CD4-positive, alpha-beta T cell treated with Interleukin-21 for 1 hour (primary cell): ENCODE measurements around the gene HOXA11.

Experiments used
- DNase-seq: peaks from one replicate; pipeline ENCODE4 v3.0.0-alpha.2; 2020

The HOXA11 gene

DNA sequence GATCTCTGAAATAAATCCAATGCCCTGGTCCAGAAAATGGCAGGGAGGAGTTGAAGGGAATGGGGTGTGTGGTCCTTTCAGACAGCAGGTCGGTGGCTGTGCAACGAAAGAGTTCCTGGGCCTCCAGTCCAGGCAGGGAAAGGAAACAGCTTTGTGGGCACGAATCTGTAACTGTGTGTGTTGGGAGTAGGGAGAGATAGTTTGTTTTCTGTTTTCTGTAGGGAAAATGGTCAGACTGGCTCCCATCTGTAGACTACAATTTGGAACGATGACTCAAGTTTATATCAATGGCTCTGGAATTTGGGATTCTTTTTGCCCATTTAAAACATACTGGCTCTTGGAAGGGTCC lies 17.1 kb downstream of the HOXA11 start:
- no peak for DNase-seq

- no peak for DNase-seq
Measured at GRCh38 chr7:27166531-27167505, 18.2 kb downstream of the HOXA11 start.

DNA sequence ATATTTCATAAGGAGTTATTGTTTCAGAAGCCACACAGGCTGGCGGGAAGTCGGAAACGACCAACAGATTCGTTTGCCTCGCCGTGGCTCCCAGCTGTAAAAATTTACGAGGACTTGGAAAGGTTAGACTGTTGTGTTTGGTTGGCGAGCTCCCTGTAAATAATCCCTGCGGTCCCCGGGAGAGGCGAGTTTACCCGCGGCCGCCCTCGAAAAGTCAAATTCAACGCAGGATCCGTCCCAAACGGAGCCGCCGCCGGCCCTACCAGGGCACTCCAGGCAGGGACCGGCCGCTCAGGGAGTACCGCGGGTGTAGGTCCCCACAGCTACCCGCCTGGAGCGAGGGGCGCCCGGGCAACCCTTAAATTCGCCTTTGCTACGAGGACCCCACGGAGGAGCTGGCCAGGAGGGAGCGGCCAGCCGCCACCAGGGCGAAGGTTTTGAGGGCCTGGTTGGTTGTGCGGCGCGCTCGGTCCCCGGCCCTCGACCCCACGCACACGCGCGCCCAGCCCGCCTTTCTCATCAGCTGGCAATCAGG lies 19.0 kb downstream of the HOXA11 start:
- no peak for DNase-seq

DNA sequence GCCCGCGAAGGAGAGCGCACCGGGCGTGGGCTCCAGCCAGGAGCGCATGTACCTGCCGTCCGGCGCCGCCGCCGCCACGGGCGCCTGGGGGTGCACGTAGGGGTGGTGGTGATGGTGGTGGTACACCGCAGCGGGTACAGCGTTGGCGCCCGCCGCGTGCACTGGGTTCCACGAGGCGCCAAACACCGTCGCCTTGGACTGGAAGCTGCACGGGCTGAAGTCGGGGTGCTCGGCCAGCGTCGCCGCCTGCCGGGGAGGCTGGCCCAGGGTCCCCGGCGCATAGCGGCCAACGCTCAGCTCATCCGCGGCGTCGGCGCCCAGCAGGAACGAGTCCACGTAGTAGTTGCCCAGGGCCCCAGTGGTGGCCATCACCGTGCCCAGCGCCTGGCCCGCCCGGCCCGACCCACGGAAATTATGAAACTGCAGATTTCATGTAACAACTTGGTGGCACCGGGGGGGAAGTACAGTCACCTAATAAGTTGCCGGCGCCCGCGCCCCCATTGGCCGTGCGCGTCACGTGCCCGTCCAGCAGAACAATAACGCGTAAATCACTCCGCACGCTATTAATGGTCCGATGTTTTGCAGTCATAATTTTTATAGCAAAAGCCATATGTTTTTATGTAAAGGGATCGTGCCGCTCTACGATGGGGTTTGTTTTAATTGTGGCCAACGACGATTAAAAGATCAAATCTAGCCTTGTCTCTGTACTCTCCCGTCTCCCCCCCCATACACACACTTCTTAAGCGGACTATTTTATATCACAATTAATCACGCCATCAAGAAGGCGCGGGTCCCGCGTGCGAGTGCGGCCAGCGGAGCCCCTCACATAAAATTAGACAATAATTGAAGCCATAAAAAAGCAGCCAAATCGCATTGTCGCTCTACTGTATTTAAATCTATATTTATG lies 19.7 kb downstream of the HOXA11 start, which contains the start of gene HOXA9:
TSS of gene HOXA9 (minus strand) at position 449 of the 907 bp plus-strand sequence. CDS start at position 369, 80 bp downstream.
- peak; percentile 36 for DNase-seq

DNA sequence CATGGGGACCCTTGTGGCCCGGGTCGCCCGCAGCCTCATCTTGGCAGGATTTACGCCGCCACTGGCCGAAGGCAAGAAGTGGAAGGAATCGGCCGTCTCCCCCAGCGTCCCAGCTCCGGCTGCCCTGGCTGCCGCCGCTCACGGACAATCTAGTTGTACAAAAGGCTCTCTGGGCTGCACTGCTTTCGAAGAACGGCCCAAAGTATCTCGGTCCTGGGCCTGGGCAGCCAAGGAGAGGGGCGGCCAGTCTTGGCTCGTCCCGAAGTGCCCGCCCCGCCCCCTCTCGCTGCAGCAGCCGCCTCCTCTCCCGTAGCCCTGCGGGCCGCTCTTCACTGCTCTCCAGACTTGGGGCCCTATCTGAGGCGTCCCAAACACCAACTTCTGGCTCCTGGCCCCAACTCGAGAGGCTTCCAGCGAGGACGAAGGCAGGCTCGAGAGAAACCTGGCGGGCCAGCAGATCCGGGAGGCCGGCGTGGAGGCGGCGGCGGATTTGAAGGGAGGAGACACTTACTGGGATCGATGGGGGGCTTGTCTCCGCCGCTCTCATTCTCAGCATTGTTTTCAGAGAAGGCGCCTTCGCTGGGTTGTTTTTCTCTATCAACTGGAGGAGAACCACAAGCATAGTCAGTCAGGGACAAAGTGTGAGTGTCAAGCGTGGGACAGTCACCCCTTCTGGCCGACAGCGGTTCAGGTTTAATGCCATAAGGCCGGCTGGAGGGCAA lies 20.5 kb downstream of the HOXA11 start:
- DNase-seq, result no peak

GRCh38 chr7:27164045-27164366 lies 21.0 kb downstream of the HOXA11 start:
- no peak for DNase-seq

DNA sequence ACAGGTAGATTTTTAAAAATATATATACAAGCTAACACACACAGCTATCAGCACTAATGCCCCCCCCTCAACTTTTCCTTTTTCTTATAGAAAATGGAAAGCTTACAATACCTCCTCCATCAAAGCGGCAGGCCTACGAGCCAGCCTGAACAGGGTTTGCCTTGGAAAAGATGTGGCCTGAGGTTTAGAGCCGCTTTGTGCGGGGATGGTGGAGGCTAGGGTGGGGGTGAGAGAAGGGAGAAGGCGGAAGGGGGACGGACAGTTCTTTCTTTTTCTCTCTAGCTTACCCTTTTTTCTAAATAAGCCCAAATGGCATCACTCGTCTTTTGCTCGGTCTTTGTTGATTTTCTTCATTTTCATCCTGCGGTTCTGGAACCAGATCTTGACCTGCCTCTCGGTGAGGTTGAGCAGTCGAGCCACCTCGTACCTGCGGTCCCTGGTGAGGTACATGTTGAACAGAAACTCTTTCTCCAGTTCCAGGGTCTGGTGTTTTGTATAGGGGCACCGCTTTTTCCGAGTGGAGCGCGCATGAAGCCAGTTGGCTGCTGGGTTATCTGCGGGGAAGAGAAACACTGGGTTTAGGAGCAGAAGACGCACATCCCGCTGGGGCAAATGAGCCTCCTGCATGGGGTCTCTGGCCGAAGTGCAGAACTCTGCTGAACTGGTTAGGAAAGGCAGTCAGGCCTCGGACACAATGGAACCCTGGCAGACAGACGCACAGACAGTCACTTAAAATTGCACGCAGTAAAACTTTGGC lies 21.6 kb downstream of the HOXA11 start:
- no peak for DNase-seq

- no peak for DNase-seq
Measured at GRCh38 chr7:27162561-27163287, 22.3 kb downstream of the HOXA11 start.

DNA sequence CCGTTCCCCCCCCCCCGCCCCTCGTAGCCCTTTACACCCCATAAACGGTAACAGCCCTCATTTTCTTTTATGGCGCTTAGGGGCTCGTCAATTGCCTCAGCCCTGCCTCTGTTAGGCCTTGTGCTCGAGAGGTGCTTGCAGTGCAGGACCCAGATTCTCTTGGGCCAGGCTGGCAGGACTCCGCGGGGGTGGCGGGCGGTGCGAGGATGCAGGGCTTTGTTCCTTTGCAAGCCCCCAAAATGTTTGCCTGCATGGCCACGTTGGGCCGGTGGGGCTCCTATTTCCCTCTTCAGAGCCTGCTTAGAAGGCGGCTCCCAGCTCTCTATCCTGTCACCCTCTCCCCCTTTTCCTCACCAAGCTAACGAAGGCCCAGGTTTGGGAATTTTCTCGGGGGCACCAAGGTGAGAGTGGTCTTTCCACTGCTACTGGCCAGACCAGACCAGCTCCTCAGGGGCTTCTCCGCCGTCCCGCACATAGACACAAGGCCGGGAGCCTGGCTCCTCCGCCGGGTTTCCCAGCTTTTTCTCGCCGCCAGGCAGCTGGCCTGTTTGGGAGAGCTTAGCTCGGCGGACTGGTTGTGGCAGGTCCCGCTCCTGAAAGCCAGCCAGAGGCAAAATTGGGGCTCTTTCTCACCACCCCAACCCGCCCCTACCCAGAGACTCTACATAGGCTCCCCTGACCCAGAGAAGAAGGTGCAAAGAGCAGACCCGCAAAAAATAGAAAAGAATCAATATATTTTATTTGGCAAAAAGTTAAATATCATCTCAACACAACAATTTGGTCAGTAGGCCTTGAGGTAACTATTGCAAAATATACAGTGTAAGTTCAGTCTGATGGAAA lies 23.1 kb downstream of the HOXA11 start:
- no peak for DNase-seq

GRCh38 chr7:27161214-27161720 lies 23.8 kb downstream of the HOXA11 start:
- DNase-seq, result no peak

DNA sequence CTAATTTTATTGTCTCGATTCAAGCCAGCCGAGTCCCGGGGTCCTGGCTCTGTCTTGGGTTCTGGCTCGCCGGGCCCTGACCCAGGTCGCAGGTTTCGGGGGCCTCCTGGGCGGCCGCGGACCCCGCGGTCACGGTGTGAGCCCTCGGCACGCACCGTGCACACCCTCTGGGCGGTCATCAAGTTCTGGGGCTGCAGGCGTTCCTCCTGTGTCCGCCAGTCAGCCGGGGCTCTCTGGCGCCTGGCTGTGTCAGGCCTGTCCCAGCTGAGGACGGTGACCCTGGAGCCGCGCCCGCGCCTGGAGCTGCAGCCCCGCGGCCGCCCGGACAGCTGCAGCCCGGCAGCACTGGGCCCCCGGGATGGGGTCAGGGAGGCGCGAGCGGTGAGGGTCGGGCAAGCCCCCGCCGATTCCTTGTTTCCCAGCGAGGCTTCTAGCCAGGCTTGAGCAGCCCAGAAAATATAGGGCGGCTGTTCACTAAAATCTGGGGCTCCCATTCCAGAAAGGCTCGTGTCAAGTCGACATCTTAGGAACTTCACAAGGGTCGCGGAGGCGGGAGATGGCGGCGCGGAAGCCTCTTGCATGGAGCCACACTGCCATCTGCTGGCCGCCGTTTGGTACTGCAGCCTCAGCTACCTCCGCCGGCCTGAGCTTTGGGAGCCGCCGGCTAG lies 24.4 kb downstream of the HOXA11 start:
- DNase-seq, result peak; percentile 85

- no peak for DNase-seq
Measured at GRCh38 chr7:27160145-27160545, 24.9 kb downstream of the HOXA11 start.

DNA sequence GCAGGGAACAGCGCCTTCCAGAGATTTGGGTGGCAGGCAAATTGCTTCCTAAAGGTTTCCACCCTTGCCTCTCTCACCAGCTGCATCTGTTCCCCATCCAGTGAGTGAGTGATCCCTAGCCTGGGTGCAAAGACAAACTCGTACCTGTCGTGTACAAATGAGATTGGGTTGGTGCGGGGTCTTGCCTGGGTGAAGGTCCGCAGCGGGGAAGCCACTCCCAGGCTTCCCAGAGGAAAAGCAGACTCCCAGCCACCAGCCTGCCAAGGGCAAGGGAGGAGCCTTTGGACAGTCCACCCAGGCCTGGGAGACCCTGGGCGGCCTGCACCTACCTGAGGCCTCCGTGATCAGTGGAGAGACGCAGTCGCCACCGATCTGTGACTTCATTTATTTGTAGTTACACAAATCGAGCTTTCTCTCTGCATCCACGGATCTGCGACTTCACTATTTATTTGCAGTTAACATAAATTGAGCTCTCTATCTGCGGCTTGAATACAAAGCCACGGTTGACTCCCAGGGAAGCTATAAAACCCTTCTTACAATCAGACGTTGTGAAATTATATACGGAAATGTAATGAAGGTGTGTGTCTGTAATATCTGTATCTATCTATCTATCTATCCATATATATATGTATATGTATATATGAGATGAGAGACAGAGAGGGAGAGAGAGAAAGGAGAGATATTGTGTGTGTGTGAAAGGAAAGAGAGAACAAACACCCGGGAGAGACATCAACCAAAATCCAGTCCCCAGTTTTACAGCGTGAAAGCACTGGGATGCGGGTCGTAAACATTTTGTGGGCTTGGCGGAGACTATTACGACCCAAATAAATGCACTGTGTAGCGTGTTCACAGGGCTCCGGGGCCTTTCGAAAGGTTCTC lies 25.5 kb downstream of the HOXA11 start:
- no peak for DNase-seq

- DNase-seq, result no peak
Measured at GRCh38 chr7:27158436-27159265, 26.4 kb downstream of the HOXA11 start.

DNA sequence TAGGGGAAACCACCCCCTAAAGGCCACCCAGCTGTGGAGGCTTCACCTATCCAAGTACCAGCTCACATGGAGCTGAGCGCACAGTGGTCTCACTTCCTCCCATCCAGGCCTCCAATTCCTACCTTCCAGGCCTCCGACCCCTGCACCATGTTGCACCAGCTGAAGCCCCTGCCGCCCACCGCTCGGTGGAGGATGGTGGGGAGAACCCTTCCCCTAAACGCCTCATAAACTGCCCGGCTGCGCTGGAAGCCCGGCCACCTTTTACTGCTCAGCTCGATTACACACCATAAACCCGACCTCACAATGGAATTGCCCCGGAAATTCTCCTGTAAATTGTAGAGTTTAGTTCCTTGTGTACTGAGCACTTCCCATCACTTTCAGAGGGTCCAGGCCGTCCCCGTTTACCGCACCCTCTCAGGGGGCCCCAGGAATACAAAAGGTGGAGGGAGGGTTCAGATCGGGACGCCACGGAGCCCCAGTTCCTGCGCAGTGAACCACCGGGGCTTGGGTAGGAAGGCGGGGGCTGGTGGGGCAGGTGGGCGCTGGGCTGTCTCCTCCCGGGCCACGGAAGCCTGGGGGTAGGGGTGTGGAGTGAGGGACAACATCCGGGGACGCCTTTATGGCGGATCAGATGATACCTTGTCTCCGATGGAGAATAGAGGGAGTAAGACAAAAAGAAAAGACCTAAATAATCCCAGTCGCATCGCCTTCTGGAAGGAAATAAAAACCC lies 27.2 kb downstream of the HOXA11 start:
- DNase-seq, result no peak

GRCh38 chr7:27156916-27157701 lies 27.9 kb downstream of the HOXA11 start:
- no peak for DNase-seq
